Measurements from ENCODE around the gene SNRPD1. TPM values are rescaled to one million over a fixed set of nuclear protein-coding genes. Genes with fewer than 3 reads are reported as not detected.

The SNRPD1 gene
- 9.9 and 20.0 TPM in 2 replicates for total RNA-seq

DNA sequence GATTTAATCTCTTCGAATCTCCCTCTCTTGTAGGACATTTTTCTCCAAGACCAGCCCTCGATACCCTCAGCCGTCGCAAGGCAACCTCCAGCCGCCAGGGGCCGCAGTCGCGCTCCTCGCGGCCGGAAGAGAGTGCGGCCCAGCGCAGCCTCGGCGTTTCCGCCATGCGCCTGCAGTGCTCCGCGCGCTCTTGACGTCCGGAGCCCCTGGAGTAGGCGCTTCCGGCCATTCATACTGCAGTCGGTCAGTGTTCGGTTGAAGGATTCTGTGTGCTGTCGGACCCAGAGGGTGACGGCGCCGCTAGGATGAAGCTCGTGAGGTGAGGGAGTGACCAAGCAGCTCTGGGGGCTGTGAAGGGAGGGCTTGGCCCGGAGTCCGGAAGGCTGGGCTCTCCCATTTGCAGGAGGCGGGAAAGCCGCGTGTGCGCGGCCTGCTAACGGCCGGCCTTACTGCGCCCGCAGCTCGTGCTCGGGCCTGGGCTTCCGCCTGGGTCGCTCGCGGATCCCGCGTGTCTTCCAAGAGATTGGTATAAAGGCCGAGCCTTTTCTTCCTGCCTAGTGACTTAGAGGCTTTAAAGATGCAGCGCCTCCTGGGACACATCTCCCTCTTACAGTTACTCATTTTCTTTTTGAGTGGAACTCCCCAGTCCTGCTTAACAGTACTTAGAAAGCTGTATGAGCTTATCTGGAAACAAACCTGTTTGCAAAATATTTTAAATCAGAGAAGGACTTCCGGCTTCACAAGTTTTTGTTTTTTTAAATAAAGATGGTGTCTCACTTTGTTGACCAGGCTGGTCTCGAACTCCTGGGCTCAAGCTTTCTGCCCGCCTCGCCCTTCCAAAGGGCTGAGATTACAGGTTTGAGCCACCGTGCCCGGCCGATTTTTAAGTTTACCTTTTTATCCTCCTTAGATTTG, at the start of gene SNRPD1:
Gene SNRPD1, plus strand, starts transcription at position 190 of the 915 bp plus-strand sequence. Its CDS starts 116 bp downstream, at position 306.

DNA sequence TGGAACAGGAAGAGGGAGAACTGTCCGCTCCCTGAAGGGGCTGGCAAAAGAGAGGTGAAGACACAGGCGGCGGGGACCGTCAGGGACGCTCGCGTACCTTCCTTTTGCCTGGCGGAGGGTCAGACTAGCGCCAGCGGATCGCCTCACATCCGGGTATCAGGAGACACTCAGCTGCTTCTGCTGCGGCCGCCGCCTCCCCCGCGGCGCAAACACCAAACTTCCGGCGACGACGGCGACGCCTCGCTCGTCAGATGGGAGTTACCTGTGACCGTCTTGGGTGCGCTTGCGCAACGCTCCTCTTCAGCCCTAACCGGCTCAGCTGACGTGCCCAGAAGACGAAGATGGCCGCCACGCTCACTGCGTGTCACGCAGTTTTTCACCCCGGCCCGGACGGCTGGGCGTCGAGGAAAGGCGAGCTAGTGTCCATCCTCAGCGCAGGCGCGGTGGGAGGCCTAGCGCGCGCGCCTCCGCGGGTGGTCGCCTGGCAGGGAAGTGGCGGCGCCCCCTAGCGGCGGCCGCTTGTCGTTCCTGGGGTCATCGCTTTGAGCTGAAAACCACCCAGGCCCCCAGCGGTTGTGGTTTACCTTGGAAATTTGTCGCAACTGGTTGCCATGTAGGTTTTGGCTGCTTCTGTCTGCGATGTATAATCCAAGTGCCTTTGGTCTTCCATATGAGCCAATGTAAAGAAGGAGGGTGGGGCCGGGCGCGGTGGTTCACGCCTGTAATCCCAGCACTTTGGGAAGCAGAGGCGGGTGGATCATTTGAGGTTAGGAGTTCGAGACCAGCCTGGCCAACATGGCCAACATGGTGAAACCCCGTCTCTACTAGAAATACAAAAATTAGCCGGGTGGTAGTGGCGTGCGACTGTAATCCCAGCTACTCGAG, 11.3 kb upstream of the SNRPD1 start, which contains the start of gene ESCO1:
Gene ESCO1, minus strand, starts transcription at position 179 of the 885 bp plus-strand sequence. CDS start 25,861 bp downstream, outside the sequence.

Other genes with a start within 250 kb of the SNRPD1 start
- gene ESCO1, start 11.6 kb upstream of the SNRPD1 start, total RNA-seq = 7.2 and 10.4 TPM in 2 replicates
- 3.7 and 4.1 TPM in 2 replicates for gene ABHD3, start 92.5 kb downstream of the SNRPD1 start, total RNA-seq
- 25.4 and 27.8 TPM in 2 replicates for gene MIB1, start 128.5 kb downstream of the SNRPD1 start, total RNA-seq